HL-60 (cell line): ENCODE results near the gene MUC3A.
"Not testable (repeated sequence)": the region's sequence is repeated elsewhere in the genome, so short reads cannot be mapped to it uniquely, and the experiment has no call there.

Experiments used
- DNase-seq, 2 experiments: peaks; one replicate each; pipeline ENCODE4 v3.0.0-alpha.2; 2010 to 2020; ENCODE audit warnings: low read depth in 1 of 2, low spot score in 1 of 2
- H3K27ac ChIP-seq: fragments of 250-450 bp; sonication (Bioruptor Pico); replicated peaks from 2 replicates; pipeline ENCODE4 v1.5.1; 2020; ENCODE audit warnings: mild to moderate bottlenecking, moderate library complexity
- H3K27me3 ChIP-seq: fragments of 250-450 bp; sonication (Bioruptor Pico); 2 replicates; pipeline ENCODE4 v1.5.1; 2021; ENCODE audit warnings: mild to moderate bottlenecking, moderate library complexity; ENCODE audit not compliant: insufficient read depth, poor library complexity, severe bottlenecking
- H3K4me3 ChIP-seq: replicated peaks from 2 replicates; pipeline ENCODE4 v1.5.1; 2011; ENCODE audit warnings: mild to moderate bottlenecking, control low read depth, low read length; ENCODE audit not compliant: insufficient read depth
- CTCF ChIP-seq: IDR thresholded peaks from one replicate; pipeline ENCODE4 v1.5.1; 2011; ENCODE audit warnings: low read length, control low read depth, inconsistent platforms; ENCODE audit not compliant: insufficient read depth
- GABPA ChIP-seq: IDR thresholded peaks from 2 replicates; pipeline ENCODE4 v1.6.1; 2012; ENCODE audit warnings: low read depth
- POLR2AphosphoS5 ChIP-seq: IDR thresholded peaks from 2 replicates; pipeline ENCODE4 v1.6.1; 2012; ENCODE audit warnings: low read depth
- REST ChIP-seq: IDR thresholded peaks from 2 replicates; pipeline ENCODE4 v1.6.1; 2012; ENCODE audit warnings: low read depth; ENCODE audit not compliant: insufficient replicate concordance
- SPI1 ChIP-seq: IDR thresholded peaks from 2 replicates; pipeline ENCODE4 v1.6.1; 2012; ENCODE audit warnings: low read depth, mild to moderate bottlenecking, borderline replicate concordance

Gene MUC3A

GRCh38 chr7:100902638-100903037 is 46.7 kb upstream of the MUC3A start:
- DNase-seq, result no peak
- no peak overlapping the region for H3K4me3 ChIP-seq
- TF ChIP-seq SPI1, result no peak
- TF ChIP-seq REST, result no peak
- no peak for TF ChIP-seq POLR2AphosphoS5
- no peak for TF ChIP-seq CTCF
- no peak for TF ChIP-seq GABPA
- H3K27ac ChIP-seq, result no peak overlapping the region
- peaks cover under 1% of the 10 kb centered on the region for H3K27me3 ChIP-seq

- Histone ChIP-seq H3K27me3 (no peaks in the 10 kb centered on the region), H3K4me3 (no peak overlapping the region), H3K27ac (no peak overlapping the region)
- DNase-seq, result no peak
- TF ChIP-seq REST, result no peak
- TF ChIP-seq SPI1, result no peak
- TF ChIP-seq GABPA, result no peak
- no peak for TF ChIP-seq CTCF
- TF ChIP-seq POLR2AphosphoS5, result no peak
Observed at GRCh38 chr7:100908512-100908911, 40.8 kb upstream of the MUC3A start.

- not testable (repeated sequence) for H3K27me3 ChIP-seq, H3K4me3 ChIP-seq
- peak overlapping the region; percentile 9; the same call in 1 of the 2 replicates for H3K27ac ChIP-seq
- DNase-seq, result peak in 1 of 2 experiments; percentile 60
Observed at GRCh38 chr7:100910443-100910842, 38.9 kb upstream of the MUC3A start.

GRCh38 chr7:100911484-100911883 is 37.9 kb upstream of the MUC3A start:
- DNase-seq, result no peak

More at GRCh38 chr7:100911484-100911883, 37.9 kb upstream of the MUC3A start:
- Histone ChIP-seq H3K27me3 (no peaks in the 10 kb centered on the region), H3K4me3 (no peak overlapping the region), H3K27ac (no peak overlapping the region)
- TF ChIP-seq GABPA, result no peak
- TF ChIP-seq SPI1, result no peak
- TF ChIP-seq CTCF, result no peak
- TF ChIP-seq REST, result no peak
- TF ChIP-seq POLR2AphosphoS5, result no peak
